Activated CD4-positive, alpha-beta T cell treated with anti-CD3 and anti-CD28 coated beads, Interleukin-2, amount 50 U/mL, for 48 hours (primary cell): ENCODE measurements around the gene EMILIN3.

Experiments used
- DNase-seq, 2 experiments: peaks; one replicate each; pipeline ENCODE4 v3.0.0-alpha.2; 2020

The EMILIN3 gene

GRCh38 chr20:41344938-41345728, 21.5 kb downstream of the EMILIN3 start:
- no peak for DNase-seq

GRCh38 chr20:41344477-41344876, 22.1 kb downstream of the EMILIN3 start:
- DNase-seq = no peak

GRCh38 chr20:41342474-41343464, 23.8 kb downstream of the EMILIN3 start:
- no peak for DNase-seq

DNA sequence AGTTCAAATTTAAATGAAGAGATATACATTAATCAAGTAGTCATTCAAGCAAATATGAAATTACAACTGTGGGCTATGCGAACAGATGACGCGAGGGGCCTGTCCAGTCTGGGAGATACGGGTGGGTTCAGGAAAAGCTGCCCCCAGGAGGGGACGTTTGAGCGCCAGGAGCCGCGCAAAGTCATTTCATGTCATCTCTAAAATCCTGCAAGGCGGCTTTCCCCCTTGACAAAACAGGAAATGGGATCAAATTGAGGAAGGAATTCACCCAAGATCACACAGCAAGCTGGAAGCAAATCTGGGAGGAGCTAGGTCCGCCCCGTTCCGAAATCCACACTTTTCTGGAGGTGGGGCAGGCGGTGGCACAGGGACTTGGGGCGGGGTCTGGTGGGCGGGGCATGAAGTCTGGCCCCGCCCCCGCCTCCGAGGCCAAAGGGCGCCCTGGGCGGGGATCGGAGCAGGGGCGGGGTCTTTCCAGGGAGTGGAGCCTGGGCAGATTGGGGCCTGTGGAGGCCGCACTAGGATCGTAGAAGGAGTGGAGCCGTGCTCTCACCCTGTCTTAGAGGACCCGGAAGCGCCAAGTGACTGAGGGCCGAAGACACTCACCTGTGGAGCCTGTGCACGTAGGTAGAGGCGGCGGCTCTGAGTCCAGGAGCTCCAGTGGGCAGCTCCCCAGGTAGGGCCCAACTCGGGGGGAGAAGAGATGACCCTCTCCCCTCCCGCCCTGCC, 26.1 kb downstream of the EMILIN3 start, which contains the start of gene LPIN3:
TSS of gene LPIN3 (plus strand) at position 495 of the 729 bp plus-strand sequence. CDS start 4,983 bp downstream, outside the sequence.
- DNase-seq = peak; percentile 66 to 71

DNA sequence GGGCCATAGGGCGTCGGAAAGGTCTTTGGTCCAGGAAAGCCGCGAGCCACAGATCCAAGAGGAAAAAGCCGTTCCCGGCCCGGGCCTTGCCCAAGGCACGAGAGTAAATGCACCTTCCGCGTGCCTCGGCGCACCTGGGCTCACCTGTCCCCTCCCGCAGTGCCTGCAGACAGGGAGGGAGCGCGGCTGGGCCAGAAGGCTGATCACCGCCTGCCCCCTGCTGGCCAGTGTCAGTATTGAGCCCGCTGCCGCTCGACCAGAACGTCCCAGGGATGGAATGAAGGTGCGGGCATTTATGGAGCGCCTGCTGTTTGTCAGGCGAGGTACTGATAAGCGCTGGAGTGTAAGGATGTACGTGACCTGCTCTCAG, 26.7 kb downstream of the EMILIN3 start:
- DNase-seq = peak; percentile 89 to 91

- no peak for DNase-seq
Measured at GRCh38 chr20:41336711-41337492, 29.7 kb downstream of the EMILIN3 start.

DNA sequence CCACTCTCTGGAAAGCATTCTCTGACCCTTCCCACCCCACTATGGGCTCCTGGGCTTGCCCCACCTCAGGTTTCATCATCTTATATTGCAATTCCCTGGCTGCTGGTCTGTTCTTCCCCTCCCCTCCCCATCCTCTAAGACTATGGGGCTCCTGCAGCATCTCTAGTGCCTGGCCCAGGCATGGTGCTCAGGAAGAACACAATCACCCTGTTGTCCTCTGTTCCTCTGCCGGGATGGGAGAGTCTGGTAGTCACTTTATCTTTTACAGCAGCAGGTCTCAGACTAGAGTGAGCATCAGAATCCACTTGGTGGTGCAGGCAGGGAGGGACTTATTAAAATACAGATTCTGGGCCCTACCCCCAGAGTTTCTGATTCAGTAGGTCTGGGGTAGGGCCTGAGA, 31.0 kb downstream of the EMILIN3 start:
- DNase-seq = no peak

GRCh38 chr20:41334443-41335421, 31.9 kb downstream of the EMILIN3 start:
- no peak for DNase-seq

GRCh38 chr20:41334036-41334435, 32.6 kb downstream of the EMILIN3 start:
- no peak for DNase-seq

- DNase-seq = no peak
Measured at GRCh38 chr20:41331731-41332130, 34.9 kb downstream of the EMILIN3 start.

DNA sequence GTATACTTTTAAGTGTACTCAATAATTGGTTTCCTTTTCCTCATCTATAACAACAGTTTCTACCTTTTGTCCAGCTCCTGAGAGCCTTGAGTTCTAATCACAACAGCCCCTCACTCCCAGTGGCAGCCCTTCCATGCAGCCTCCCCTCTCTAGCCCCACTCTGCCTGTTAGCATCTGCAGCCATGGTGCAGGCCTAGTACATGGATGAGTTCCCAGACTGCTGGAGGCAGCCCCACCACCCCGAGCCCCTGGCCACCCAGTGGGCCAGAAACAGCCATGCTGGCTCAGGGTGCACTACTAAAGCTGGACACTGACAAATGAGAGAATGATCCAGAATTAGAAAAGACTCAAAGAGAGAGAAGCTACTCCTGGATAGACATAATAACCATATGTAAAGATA, 35.7 kb downstream of the EMILIN3 start:
- DNase-seq = no peak

GRCh38 chr20:41330343-41330720, 36.3 kb downstream of the EMILIN3 start:
- no peak for DNase-seq

DNA sequence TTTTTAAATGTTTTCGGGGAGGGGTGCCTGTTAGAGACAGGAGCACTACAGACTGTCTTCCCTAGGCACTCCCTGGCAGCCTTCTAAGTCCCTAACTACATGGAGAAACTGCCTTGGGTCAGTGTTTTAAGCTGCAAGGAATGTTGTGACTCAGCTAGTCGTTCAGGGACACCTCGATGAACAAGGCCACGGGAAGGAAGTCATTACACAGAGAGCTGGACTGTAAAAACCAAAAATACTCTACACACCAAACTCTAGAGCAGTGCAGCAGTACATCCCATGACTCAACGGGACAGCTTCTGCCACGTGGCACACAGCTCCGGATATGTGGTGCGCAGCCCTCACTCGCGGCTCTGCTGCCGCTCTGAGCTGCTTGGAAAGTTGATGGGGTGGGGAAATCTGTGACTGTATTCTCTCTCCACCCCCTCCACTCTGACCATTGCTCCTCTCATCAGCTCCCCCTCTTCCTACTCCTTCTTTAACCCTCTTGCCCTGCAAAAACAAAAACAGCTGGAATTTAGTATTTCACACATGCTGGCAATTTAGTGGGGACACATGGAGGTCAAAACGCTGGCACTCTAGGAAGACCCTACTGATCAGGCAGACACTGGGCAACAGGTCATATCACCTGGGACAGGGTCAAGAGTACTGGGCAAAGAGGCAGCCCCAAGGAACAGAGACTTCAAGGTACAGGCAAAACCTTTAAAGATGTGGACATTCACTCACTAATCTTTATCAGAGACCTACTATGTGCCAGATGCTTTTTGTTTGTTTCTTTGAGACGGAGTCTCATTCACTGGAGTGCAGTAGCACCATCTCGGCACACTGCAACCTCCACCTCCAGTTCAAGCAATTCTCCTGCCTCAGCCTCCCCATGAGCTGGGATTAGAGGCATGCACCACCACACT, 36.9 kb downstream of the EMILIN3 start:
- DNase-seq = peak; percentile 59 to 67

DNA sequence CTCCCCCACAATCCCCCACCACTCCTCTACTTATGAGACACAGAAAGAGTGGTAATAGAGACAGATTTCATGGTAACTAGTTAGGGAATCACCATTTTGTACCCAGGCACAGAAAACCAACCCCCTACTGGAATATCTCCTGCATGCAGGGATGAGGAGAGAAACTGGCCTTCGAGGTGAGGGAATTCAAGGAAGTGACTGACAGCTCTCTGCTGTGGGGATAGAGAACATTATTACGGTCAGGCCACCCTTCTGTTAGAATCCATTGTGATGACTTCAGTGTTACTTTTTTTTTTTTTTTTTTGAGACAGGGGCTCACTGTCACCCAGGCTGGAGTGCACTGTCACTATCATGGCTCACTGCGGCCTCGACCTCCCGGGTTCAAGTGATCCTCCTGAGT, 39.4 kb downstream of the EMILIN3 start:
- no peak for DNase-seq

GRCh38 chr20:41320976-41321375, 45.6 kb downstream of the EMILIN3 start:
- DNase-seq = no peak

DNA sequence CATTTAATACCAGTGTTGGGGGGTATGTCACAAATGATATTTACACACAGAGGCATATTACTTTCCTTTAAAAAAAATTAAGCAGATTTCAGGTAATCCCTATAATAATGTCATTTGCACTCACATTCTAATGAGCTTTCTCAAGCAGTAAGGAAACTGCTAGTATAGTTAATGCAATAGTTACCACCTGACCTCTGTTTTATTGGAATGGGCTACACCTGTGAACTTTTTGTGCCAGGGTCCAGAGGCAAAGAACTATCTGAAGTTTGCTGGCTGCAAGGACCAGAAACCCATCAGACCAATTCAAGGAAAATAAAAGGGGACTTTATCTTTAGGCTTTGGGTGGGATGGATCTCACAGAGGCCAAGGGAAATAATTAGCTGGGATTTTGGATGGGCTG, 46.2 kb downstream of the EMILIN3 start:
- DNase-seq = no peak

GRCh38 chr20:41318271-41318649, 48.4 kb downstream of the EMILIN3 start:
- DNase-seq = no peak

DNA sequence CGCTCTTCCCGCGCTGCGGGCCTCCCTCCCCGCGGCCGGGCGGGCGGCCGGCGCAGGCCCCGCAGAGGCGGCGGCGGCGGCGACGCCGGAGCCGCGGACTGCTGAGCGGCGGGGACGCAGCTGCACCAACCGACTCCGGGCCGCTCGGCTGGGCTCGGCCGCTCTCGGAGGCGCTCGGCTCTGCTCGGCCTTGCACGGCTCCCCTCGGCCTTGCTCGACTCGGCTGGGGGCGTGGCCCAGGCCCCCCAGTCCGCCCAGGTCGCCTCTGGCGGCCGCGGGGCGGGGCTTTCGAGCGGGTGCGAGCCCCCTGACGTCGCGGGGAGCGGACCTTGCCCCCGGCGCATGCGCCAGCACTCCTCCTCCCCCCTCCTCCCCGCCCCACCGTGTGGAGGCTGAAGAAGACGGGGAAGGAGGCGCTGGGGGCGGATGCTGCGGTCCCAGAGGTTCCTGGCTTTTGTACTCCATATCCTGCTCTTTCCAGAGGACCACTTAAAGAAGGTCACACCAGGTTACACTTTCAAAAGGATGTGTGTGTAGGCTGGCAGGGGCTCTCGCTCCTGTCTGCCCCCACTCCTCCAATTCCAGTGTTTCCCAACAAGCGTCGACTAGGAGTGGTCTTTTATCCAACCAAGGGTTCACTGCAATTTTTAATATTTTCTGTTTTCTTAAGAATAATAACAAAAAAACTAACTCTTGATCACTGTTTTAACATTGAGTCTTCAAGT, 48.9 kb downstream of the EMILIN3 start, which contains the start of gene ZHX3:
TSS of gene ZHX3 (minus strand) at position 186 of the 725 bp plus-strand sequence. CDS start 112,815 bp downstream, outside the sequence.
- peak; percentile 94 to 96 for DNase-seq
